Activated naive CD4-positive, alpha-beta T cell treated with anti-CD3 and anti-CD28 coated beads, Interleukin-2, amount 50 U/mL, for 16 hours (primary cell): ENCODE measurements around the gene PRAMEF5.
"Not testable (repeated sequence)": the region's sequence is repeated elsewhere in the genome, so short reads cannot be mapped to it uniquely, and the experiment has no call there.

ENCODE experiments used
- DNase-seq: peaks from one replicate; pipeline ENCODE4 v3.0.0-alpha.2; 2020

Gene PRAMEF5

DNA sequence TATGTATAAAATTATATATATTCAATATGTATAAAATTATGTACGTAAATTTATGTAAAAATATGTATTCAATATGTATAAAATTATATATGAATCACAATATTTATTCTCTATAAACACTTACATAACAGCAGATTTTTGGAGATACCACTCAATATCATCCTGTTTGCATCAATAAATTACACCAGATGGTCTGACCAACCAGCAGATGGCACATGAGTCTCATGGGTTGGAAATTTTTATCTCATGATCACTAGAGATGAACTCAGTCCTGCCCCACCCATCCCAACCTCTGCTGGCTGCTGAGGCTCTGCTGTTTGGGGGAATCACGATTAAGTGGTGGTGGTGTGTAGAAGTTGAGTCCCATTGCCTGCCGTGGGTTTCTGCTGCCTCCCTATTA is 25.6 kb downstream of the PRAMEF5 start:
- not testable (repeated sequence) for DNase-seq

DNA sequence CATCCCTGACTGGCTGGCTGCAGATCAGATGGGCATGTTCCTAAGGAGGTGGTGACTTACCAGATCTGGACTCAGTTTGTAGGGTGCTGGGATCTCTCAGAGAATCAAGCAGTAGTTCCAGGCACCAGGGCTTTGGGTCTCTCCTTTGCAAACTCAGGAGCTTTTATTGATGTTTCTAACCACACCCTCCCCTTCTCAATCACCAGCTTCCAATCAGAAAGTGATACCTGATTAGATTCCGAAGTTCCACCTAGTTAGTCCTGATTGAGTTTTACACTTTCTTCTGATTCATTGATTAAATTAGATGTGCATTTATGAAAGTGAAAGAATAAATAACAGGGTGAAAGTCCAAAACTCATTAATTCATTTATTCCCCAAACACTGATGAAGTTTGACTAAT is 31.0 kb downstream of the PRAMEF5 start, which contains the start of gene PRAMEF8:
PRAMEF8 (minus strand) TSS at position 101 of the 400 bp plus-strand sequence. CDS start 1,046 bp downstream, outside the sequence.
- DNase-seq: not testable (repeated sequence)

DNA sequence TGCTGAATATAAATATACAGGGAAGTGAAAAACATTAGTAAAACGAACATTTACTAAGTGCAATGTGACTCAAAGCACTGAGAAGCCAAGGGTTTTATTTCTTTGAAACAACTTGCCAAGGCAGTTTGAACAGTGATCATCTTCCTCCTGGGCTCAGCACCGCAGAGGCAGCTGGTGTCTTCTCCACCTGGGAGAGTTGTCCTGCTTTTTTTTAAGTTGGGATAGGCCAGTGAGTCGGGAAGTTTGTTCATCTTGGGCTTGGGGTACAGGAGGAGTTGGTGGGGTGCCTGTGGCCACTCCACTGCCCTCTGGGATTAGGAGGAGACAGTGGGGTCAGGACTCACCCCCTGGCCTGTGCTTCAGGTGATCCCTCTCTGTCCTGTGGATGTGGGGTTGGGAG is 35.0 kb downstream of the PRAMEF5 start:
- not testable (repeated sequence) for DNase-seq

DNA sequence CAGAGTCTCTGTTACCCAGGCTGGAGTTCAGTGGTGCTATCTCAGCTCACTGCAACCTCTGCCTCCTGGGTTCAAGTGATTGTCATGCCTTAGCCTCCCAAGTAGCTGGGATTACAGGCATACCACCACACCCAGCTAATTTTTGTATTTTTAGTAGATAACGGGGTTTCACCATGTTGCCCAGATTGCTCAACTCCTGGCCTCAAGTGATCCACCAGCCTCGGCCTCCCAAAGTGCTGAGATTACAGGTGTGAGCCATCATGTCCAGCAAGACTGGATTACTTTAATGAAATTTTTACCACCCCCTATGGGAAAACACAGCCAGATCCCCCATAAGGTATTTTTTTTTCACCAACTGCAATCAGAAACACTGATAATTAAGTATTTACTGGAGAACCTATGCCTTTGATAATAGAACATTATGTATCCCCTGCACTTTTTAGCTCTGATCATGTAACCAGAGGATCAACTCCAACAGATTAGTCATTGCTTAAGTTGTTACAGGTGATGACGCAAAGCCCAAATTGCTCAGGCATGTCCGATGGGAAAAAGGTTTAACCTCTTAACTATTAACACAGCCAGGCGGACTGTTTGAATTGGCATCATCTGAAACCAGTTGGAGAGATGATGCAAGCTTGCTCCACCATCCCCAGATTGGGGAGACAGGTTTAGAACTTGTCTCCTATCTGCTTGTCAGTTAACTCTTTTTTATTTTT is 43.4 kb downstream of the PRAMEF5 start:
- DNase-seq: not testable (repeated sequence)

DNA sequence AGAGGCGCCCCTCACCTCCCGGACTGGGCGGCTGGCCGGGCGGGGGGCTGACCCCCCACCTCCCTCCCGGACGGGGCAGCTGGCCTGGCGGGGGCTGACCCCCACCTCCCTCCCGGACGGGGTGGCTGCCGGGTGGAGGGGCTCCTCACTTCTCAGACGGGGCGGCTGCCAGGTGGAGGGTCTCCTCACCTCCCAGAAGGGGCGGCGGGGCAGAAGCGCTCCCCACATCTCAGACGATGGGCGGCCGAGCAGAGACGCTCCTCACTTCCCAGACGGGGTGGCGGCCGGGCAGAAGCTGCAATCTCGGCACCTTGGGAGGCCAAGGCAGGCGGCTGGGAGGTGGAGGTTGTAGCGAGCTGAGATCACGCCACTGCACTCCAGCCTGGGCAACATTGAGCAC is 44.7 kb downstream of the PRAMEF5 start:
- not testable (repeated sequence) for DNase-seq

DNA sequence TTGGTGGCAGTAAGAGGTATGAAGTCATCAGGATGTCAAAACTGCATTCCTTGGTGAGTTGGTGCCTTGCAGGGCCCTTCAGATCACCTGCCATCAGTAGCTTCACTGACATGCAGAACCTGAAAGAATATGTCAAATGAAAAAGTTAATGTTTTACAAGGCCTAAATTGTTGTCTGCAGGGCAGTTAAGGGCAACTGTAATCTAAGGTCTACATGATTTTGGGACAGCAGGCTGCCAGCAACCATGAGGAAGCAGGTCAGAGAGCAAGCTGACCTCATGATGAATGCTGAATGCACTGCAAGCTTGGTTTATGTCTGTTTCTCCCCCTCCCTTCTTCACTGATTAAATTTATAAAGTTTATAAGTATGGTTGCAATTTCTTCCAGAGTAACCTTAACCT is 48.2 kb downstream of the PRAMEF5 start:
- not testable (repeated sequence) for DNase-seq

DNA sequence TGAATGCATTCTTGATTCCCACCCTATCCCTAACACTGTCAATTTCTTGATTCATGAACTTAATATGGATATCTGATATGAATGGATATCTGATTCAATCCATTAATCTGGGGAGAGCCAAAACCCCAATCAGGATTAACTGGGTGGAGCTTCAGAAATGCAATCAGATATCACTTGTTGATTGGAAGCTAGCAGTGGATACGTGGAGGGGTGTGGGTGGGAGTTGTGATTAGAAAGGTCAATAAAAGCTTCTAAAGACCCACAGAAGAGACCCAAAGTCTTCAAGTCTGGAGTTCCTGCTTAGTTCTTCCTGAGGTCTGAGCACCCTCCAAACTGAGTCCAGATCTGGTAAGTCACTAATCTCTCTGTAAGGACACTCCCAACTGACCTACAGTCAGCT is 49.2 kb downstream of the PRAMEF5 start, which contains the start of gene PRAMEF33:
PRAMEF33 (plus strand) TSS at position 301 of the 400 bp plus-strand sequence. CDS start 2,416 bp downstream, outside the sequence.
- not testable (repeated sequence) for DNase-seq
